WTC11 (cell line): ENCODE data around the gene NALF2. TPM values are rescaled to one million over a fixed set of nuclear protein-coding genes. Genes with fewer than 3 reads are reported as not detected.

Experiments used
- ATAC-seq: fragments of 200-7000 bp; cut with Tn5 transposase; 2 replicates; pipeline ENCODE4 v1.10.0; 2021; ENCODE audit warnings: mild to moderate bottlenecking, moderate library complexity
- CTCF ChIA-PET: fragments of 300-600 bp; sonication (Branson Sonifier 250); formaldehyde crosslinking; loops from one replicate; lab custom pipeline; 2021; ENCODE audit warnings: antibody characterized with exemption; lab: Charles Lee
- POLR2A ChIA-PET: fragments of 350-600 bp; sonication (Branson Sonifier 250); formaldehyde crosslinking; loops from one replicate; lab custom pipeline; 2021; ENCODE audit warnings: antibody characterized with exemption; lab: Charles Lee
- DNase-seq: peaks from one replicate; pipeline ENCODE4 v3.0.0; 2021; ENCODE audit warnings: low spot score
- H3K27ac Mint-ChIP-seq: 2 replicates; pipeline ENCODE4 v1.8.0; 2021; ENCODE audit warnings: mixed read lengths
- H3K27me3 Mint-ChIP-seq: 2 replicates; pipeline ENCODE4 v1.8.0; 2021; ENCODE audit warnings: low read depth, mild to moderate bottlenecking, moderate library complexity, mixed read lengths
- H3K36me3 Mint-ChIP-seq: 2 replicates; pipeline ENCODE4 v1.8.0; 2021; ENCODE audit warnings: mixed read lengths
- H3K4me1 Mint-ChIP-seq: 2 replicates; pipeline ENCODE4 v1.8.0; 2022; ENCODE audit warnings: mixed read lengths
- H3K4me3 Mint-ChIP-seq: 2 replicates; pipeline ENCODE4 v1.8.0; 2021; ENCODE audit warnings: mild to moderate bottlenecking, moderate library complexity, mixed read lengths
- H3K9me3 Mint-ChIP-seq: 2 replicates; pipeline ENCODE4 v1.8.0; 2021; ENCODE audit warnings: mixed read lengths
- EMX1 ChIP-seq: fragments of 250-450 bp; sonication (Bioruptor Pico); IDR thresholded peaks from 2 replicates; pipeline ENCODE4 v1.8.0; 2021; ENCODE audit warnings: mild to moderate bottlenecking
- FOXK1 ChIP-seq: sonication (generic); formaldehyde crosslinking; IDR thresholded peaks from 2 replicates; pipeline ENCODE4 v1.8.0; 2022; ENCODE audit warnings: mild to moderate bottlenecking, moderate library complexity, missing genetic modification reagents
- IRF2 ChIP-seq: sonication (generic); formaldehyde crosslinking; IDR thresholded peaks from 2 replicates; pipeline ENCODE4 v1.8.0; 2022; ENCODE audit warnings: low read depth, missing genetic modification reagents, borderline replicate concordance
- NFYB ChIP-seq: sonication (generic); formaldehyde crosslinking; conservative IDR thresholded peaks from 2 replicates; pipeline ENCODE4 v1.8.0; 2022; ENCODE audit warnings: low read depth, missing genetic modification reagents
- NR3C1 ChIP-seq: sonication (generic); formaldehyde crosslinking; conservative IDR thresholded peaks from 2 replicates; pipeline ENCODE4 v1.8.1; 2023; ENCODE audit warnings: low read depth, mild to moderate bottlenecking, missing genetic modification reagents
- TEAD1 ChIP-seq: sonication (generic); formaldehyde crosslinking; IDR thresholded peaks from 2 replicates; pipeline ENCODE4 v1.8.0; 2022; ENCODE audit warnings: mild to moderate bottlenecking, missing genetic modification reagents
- total RNA-seq: library from RNA; stranded (reverse); gene quantifications from 3 replicates; pipeline ENCODE4 v1.2.3, GENCODE V29; 2021
- TF ChIP-seq, protein P1 (sequence below): sonication (generic); formaldehyde crosslinking; IDR thresholded peaks from 2 replicates; pipeline ENCODE4 v1.8.1; 2022; ENCODE audit warnings: low read depth, missing genetic modification reagents, borderline replicate concordance
- TF ChIP-seq, protein P2 (sequence below): sonication (generic); formaldehyde crosslinking; IDR thresholded peaks from 2 replicates; pipeline ENCODE4 v1.8.1; 2023; ENCODE audit warnings: mild to moderate bottlenecking, missing genetic modification reagents, moderate library complexity
- TF ChIP-seq, protein P3 (sequence below): sonication (generic); formaldehyde crosslinking; IDR thresholded peaks from 2 replicates; pipeline ENCODE4 v1.8.1; 2023; ENCODE audit warnings: mild to moderate bottlenecking, missing genetic modification reagents, moderate library complexity
- TF ChIP-seq, protein P4 (sequence below): sonication (generic); formaldehyde crosslinking; IDR thresholded peaks from 2 replicates; pipeline ENCODE4 v1.8.0; 2022; ENCODE audit warnings: mild to moderate bottlenecking, missing genetic modification reagents
- TF ChIP-seq, protein P5 (sequence below): sonication (generic); formaldehyde crosslinking; IDR thresholded peaks from 2 replicates; pipeline ENCODE4 v1.8.0; 2022; ENCODE audit warnings: missing genetic modification reagents
- TF ChIP-seq, protein P6 (sequence below): sonication (generic); formaldehyde crosslinking; IDR thresholded peaks from 2 replicates; pipeline ENCODE4 v1.8.0; 2022; ENCODE audit warnings: mild to moderate bottlenecking, missing genetic modification reagents

Gene NALF2
- total RNA-seq, 1 experiment from 2014 or later, result 14.0 TPM

DNA sequence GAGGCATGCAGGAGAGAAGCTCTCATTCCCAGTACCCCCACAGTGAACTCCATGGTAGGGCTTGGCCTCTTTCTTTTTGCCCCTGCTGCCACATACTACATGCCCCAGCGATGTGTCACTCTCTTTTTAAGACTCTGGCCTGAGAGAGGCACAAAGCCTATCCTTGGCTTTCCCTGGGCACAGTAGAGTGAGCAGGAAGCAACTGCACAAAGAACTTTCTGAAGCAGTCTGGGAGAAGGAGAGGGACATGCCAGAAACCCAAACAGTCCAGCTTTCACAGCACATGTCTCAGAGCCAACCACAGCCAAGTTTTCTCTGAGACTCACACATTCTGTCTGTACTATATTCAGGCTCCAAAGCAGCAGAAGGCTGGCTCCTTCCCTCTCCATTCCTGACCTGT, 7.9 kb upstream of the NALF2 start (continued):
- TF ChIP-seq, protein P1, sequence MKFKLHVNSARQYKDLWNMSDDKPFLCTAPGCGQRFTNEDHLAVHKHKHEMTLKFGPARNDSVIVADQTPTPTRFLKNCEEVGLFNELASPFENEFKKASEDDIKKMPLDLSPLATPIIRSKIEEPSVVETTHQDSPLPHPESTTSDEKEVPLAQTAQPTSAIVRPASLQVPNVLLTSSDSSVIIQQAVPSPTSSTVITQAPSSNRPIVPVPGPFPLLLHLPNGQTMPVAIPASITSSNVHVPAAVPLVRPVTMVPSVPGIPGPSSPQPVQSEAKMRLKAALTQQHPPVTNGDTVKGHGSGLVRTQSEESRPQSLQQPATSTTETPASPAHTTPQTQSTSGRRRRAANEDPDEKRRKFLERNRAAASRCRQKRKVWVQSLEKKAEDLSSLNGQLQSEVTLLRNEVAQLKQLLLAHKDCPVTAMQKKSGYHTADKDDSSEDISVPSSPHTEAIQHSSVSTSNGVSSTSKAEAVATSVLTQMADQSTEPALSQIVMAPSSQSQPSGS, result no peak
- TF ChIP-seq, protein P2, sequence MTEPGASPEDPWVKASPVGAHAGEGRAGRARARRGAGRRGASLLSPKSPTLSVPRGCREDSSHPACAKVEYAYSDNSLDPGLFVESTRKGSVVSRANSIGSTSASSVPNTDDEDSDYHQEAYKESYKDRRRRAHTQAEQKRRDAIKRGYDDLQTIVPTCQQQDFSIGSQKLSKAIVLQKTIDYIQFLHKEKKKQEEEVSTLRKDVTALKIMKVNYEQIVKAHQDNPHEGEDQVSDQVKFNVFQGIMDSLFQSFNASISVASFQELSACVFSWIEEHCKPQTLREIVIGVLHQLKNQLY, result no peak
- TF ChIP-seq, protein P3, sequence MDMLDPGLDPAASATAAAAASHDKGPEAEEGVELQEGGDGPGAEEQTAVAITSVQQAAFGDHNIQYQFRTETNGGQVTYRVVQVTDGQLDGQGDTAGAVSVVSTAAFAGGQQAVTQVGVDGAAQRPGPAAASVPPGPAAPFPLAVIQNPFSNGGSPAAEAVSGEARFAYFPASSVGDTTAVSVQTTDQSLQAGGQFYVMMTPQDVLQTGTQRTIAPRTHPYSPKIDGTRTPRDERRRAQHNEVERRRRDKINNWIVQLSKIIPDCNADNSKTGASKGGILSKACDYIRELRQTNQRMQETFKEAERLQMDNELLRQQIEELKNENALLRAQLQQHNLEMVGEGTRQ (CRISPR knock-in tag), result no peak

DNA sequence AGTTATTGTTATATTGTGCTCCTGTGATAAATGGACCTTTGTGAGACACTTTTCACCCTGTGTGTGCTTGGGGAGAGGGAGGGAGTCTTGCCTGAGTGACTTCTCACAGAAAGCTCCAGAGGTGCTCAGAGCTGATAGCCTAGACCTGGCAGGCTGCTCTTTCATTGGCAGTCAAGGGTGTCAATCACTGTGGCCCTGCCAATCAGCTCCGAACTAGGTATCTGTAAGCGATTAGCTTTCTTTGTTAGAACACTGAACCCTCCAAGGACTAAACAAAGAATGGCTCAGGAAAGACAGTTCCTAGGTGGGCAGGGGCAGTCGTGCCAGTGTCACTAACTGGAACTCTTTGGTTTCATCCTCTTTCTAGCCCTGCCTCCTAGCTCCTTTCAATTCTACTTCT, 2.7 kb upstream of the NALF2 start:
- peaks cover 20% of the 10 kb centered on the region for H3K27me3 Mint-ChIP-seq
- ATAC-seq (peak; percentile 24), DNase-seq (peak; percentile 46)
- ChIA-PET POLR2A (no interaction called here), CTCF (interaction anchor here (0.7 to 1.2 kb wide), 4 partner anchors 9 to 632 kb away, joined by 3 to 7 read pairs (median 4); partner anchors contain the start of gene IGBP1)
- no peak overlapping the region for H3K4me3 Mint-ChIP-seq
- peaks cover 2% of the 10 kb centered on the region; the same call in 1 of the 2 replicates for H3K4me1 Mint-ChIP-seq
- H3K9me3 Mint-ChIP-seq, result no peaks in the 10 kb centered on the region
- TF ChIP-seq EMX1 (no peak), NR3C1 (no peak), NFYB (CRISPR knock-in tag) (peak; percentile 73)
- no peaks in the 10 kb centered on the region for H3K36me3 Mint-ChIP-seq
- H3K27ac Mint-ChIP-seq, result no peak overlapping the region

DNA sequence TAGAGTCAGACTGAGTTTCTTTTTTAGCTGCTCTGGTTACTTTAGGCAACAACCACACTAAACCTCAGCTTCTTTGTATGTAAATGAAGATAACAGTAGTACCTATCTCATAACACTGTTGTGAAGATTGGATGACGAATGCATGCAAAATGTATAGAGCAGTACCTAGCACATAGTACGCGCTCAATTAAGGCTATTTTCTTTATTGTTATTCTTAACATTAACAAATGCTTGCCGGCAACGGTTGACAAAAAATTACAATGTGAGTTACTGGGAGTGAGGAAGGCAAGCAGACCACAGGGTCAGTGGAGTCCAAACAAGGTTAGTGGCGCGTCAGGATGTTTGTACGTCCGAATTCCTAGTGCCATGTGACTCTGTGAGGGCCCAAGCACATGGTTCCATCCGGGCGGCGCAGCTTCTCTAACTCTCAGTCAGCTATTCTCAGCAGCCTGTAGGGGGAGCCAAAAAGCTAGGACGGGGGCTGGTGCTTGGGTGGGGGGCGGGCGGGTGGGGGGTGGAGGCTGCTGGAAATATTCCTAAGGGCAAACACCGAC, 821 bp upstream of the NALF2 start:
- ATAC-seq (peak; percentile 26), DNase-seq (no peak)
- Mint-ChIP-seq H3K4me1 (peaks cover 17% of the 10 kb centered on the region), H3K4me3 (peak overlapping the region; percentile 77; the same call in 1 of the 2 replicates), H3K9me3 (no peaks in the 10 kb centered on the region), H3K36me3 (peaks cover 2% of the 10 kb centered on the region; the same call in 1 of the 2 replicates), H3K27ac (no peak overlapping the region), H3K27me3 (peaks cover 11% of the 10 kb centered on the region)
- TF ChIP-seq TEAD1 (0 out of 2 replicates have a peak, but pooled peaks have one; percentile 8), FOXK1 (no peak), IRF2 (CRISPR knock-in tag) (no peak)
- TF ChIP-seq, protein P4, sequence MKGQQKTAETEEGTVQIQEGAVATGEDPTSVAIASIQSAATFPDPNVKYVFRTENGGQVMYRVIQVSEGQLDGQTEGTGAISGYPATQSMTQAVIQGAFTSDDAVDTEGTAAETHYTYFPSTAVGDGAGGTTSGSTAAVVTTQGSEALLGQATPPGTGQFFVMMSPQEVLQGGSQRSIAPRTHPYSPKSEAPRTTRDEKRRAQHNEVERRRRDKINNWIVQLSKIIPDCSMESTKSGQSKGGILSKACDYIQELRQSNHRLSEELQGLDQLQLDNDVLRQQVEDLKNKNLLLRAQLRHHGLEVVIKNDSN (CRISPR knock-in tag), result peak; percentile 70; the same call in 1 of the 2 replicates
- TF ChIP-seq, protein P5, sequence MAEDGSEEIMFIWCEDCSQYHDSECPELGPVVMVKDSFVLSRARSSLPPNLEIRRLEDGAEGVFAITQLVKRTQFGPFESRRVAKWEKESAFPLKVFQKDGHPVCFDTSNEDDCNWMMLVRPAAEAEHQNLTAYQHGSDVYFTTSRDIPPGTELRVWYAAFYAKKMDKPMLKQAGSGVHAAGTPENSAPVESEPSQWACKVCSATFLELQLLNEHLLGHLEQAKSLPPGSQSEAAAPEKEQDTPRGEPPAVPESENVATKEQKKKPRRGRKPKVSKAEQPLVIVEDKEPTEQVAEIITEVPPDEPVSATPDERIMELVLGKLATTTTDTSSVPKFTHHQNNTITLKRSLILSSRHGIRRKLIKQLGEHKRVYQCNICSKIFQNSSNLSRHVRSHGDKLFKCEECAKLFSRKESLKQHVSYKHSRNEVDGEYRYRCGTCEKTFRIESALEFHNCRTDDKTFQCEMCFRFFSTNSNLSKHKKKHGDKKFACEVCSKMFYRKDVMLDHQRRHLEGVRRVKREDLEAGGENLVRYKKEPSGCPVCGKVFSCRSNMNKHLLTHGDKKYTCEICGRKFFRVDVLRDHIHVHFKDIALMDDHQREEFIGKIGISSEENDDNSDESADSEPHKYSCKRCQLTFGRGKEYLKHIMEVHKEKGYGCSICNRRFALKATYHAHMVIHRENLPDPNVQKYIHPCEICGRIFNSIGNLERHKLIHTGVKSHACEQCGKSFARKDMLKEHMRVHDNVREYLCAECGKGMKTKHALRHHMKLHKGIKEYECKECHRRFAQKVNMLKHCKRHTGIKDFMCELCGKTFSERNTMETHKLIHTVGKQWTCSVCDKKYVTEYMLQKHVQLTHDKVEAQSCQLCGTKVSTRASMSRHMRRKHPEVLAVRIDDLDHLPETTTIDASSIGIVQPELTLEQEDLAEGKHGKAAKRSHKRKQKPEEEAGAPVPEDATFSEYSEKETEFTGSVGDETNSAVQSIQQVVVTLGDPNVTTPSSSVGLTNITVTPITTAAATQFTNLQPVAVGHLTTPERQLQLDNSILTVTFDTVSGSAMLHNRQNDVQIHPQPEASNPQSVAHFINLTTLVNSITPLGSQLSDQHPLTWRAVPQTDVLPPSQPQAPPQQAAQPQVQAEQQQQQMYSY (CRISPR knock-in tag), result no peak
- TF ChIP-seq, protein P3 (CRISPR knock-in tag), result peak; percentile 71
- TF ChIP-seq, protein P6, sequence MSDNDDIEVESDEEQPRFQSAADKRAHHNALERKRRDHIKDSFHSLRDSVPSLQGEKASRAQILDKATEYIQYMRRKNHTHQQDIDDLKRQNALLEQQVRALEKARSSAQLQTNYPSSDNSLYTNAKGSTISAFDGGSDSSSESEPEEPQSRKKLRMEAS, result peak; percentile 88
- ChIA-PET POLR2A (interaction anchor here (1.2 kb wide), 1 partner anchor 594 kb away, joined by 3 read pairs; no protein-coding TSS in a partner anchor), CTCF (interaction anchor here (0.6 to 1.4 kb wide), 16 partner anchors 10 to 676 kb away, joined by 3 to 10 read pairs (median 4); partner anchors contain the start of genes EDA and IGBP1)
